M059J (cell line): ENCODE results near the gene GDPGP1. TPM values are rescaled to one million over a fixed set of nuclear protein-coding genes. Genes with fewer than 3 reads are reported as not detected.

ENCODE experiments used
- DNase-seq: peaks from one replicate; pipeline ENCODE4 v3.0.0-alpha.2; 2012; ENCODE audit warnings: low read depth
- total RNA-seq: library from RNA; depleted of rRNA; stranded (reverse); fragments of >200 nt; shearing (Covaris generic); gene quantifications from 2 replicates; pipeline ENCODE4 v1.2.3, GENCODE V29; 2014

The GDPGP1 gene
- total RNA-seq, 1 experiment from 2014 or later = 3.5 TPM

GRCh38 chr15:90225504-90226234, 8.3 kb upstream of the GDPGP1 start:
- DNase-seq = no peak

DNA sequence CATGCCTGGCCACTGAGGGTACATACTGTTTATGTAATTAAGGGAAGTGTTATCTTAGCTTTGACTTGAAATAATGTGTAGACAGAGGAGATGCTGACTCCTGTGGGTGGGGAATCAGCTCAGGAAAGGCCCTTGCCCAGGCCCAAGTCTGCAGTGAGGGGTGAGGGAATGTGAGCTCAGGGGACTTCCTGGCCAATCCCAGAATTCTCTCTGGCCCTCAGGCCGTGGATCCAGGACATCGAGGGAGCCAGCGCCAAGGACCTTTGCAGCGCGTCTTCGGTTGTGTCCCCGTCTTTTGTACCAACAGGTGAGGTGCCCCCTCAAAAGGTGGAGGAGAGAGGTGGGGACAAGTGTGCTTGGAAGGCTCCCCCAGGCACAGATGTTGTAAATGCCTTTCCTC, 6.7 kb upstream of the GDPGP1 start:
- DNase-seq = no peak

GRCh38 chr15:90227816-90228772, 5.9 kb upstream of the GDPGP1 start:
- no peak for DNase-seq

GRCh38 chr15:90228960-90229359, 5.0 kb upstream of the GDPGP1 start:
- DNase-seq = no peak

- DNase-seq = no peak
Observed at GRCh38 chr15:90230071-90230494, 3.9 kb upstream of the GDPGP1 start.

GRCh38 chr15:90230610-90231009, 3.4 kb upstream of the GDPGP1 start:
- DNase-seq = no peak

DNA sequence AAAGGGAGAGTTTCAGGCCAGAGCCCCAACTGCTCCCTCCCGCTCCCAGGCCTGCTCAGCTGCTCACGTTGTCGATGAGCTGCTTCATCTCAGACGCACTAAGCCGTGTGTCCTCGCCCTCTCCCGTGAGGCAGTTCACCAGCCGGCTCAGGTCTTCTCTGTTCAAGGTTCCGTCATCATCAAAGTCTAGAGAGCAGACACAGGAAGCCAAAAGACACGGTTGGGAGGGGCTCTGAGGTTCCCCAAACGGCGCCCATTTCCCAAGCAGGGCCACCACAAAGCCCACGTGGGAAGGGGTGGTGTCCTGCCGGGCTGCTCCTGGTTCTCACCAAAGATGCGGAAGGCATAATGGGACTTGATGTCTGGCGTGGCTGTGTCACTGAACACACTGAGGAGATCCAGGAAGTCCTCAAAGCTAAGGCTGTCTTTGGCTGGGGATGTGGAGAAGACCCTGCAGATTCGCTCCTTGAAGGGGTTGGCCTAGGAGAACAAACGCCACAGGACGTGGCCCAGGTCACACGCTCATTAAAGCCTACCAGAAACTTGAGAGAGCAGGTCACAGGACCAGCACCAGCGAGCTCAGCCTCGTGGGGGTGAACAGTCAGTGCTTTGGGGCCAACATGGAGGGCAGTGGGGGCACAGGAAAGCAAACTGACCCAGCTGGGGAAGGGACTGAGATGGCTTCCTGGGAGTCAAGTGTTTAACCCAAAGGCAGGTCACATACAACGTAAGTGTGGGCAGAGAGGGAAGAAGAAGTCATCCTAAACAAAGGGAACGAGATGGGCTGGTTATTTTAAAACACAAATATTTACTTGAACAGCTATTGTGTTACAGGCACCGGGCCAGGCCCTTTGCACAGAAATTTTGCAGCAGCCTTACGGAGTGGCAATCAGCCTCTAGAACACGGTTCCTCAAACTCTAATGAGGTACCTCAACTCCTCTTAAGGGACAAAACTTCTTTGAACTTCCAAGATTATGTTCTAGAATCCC, 2.7 kb upstream of the GDPGP1 start:
- DNase-seq = no peak

GRCh38 chr15:90232196-90232595, 1.8 kb upstream of the GDPGP1 start:
- no peak for DNase-seq

DNA sequence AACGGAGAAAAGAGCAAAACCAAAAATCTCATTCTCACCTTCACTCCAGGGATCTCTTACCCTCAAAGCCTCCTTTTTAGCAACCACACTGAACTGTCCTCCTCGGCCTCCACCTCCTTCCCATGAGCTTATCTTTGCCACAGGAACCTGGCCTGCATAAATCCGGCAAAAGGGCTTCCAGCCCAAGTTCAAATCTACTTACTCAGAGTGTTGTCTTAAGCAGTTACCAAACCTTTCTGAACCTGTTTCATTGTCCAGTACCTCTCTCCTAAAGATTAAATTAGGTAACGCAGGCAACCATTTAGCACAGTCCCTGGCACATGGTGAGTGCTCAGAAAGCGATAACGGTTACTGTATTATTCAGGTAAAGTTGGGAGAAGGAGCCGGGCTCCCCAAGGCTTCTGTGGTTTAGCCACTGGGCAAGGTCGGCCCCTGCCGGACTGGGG, 1.0 kb upstream of the GDPGP1 start:
- no peak for DNase-seq

GRCh38 chr15:90233387-90234095, 468 bp upstream of the GDPGP1 start, which contains the start of gene CIB1:
CIB1 (minus strand) TSS chr15:90233941; CDS start chr15:90233885, 56 bp downstream.
- peak; percentile 95 for DNase-seq

- DNase-seq = no peak
Observed at GRCh38 chr15:90239371-90239770, 5.4 kb downstream of the GDPGP1 start.

GRCh38 chr15:90240856-90241255, 6.8 kb downstream of the GDPGP1 start:
- no peak for DNase-seq

DNA sequence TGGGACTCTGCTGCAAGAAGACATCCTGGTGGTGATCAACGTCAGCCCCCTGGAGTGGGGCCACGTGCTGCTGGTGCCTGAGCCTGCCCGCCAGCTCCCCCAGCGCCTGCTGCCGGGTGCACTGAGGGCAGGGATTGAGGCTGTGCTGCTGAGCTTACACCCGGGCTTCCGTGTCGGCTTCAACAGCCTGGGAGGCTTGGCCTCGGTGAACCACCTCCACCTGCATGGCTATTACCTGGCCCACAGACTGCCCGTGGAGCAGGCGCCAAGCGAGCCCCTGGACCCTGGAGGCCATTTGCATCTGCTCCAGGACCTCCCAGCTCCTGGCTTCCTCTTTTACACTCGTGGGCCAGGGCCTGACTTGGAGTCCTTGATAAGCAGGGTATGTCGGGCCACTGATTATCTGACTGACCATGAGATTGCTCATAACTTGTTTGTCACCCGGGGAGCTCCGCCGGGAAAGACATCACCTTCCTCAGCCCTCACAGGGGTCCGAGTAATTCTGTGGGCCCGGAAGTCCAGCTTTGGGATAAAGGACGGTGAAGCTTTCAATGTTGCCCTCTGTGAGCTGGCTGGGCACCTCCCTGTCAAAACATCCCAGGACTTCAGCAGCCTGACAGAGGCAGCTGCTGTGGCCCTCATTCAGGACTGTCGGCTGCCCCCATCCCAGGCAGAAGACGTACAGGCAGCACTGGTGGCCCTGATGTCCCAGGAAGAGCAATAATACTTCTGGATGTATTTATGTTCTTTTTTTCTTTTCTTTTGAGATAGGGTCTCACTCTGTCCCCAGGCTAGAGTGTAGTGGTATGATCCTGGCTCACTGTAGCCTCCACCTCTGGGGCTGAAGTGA, 7.6 kb downstream of the GDPGP1 start:
- DNase-seq = no peak

GRCh38 chr15:90243943-90244639, 10.1 kb downstream of the GDPGP1 start:
- DNase-seq = no peak

- no peak for DNase-seq
Observed at GRCh38 chr15:90248789-90249202, 14.8 kb downstream of the GDPGP1 start.

GRCh38 chr15:90249203-90249863, 15.3 kb downstream of the GDPGP1 start, which contains the start of gene TTLL13:
TTLL13 (plus strand) TSS chr15:90249556; CDS start chr15:90250631, 1,075 bp downstream.
- DNase-seq = peak; percentile 86

- no peak for DNase-seq
Observed at GRCh38 chr15:90257776-90258175, 23.8 kb downstream of the GDPGP1 start.

DNA sequence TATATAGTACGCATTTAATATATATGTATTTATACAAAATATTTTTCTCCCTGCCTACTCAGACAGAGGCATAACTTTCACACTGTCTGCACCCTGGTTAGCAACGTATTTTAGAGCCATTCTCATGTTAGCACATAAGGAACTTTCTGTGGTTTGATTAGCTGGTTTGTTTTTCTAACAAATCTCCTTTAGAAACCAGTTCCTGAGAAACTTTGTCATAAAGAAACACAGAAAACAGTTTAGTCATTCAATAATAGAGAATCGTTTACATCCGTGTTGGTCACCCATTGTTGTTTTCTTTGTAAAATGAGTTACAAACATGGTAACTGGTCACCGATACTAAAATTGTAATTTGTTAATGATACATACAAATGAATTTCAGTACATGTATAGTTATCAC, 25.5 kb downstream of the GDPGP1 start:
- peak; percentile 20 for DNase-seq
